Measurements from ENCODE around the gene WFDC8. TPM values are rescaled to one million over a fixed set of nuclear protein-coding genes. Genes with fewer than 3 reads are reported as not detected.
"Not testable (repeated sequence)": the region's sequence is repeated elsewhere in the genome, so short reads cannot be mapped to it uniquely, and the experiment has no call there.

Gene WFDC8
- polyA plus RNA-seq, 1 of the 3 experiments (the other 2 are of a cell fraction): not detected

- H3K27me3 ChIP-seq (ENCODE audit: insufficient read depth): peaks cover 40% of the 10 kb centered on the region; the same call in 1 of the 2 replicates
- H3K4me1 ChIP-seq (ENCODE audit: control insufficient read depth in 1 of 2, insufficient read depth in 2 of 2, low read depth in 1 of 2, low read length in 1 of 2); H3K4me2 ChIP-seq; H3K4me3 ChIP-seq (ENCODE audit: low read depth in 2 of 2, low read length in 1 of 2); DNase-seq; H3K9ac ChIP-seq; H3F3A ChIP-seq (replicated peaks; ENCODE audit: insufficient read depth); H3K9me2 ChIP-seq; H3K79me2 ChIP-seq (ENCODE audit: insufficient read depth); H3K9me3 ChIP-seq; H3K36me3 ChIP-seq (replicated peaks in 1 of 2; ENCODE audit: control insufficient read depth in 1 of 2, insufficient read depth in 2 of 2, low read length in 1 of 2); H4K20me1 ChIP-seq (ENCODE audit: insufficient read depth); H2AFZ ChIP-seq (ENCODE audit: low read depth); POLR2A ChIA-PET; H3K27ac ChIP-seq (ENCODE audit: low read depth in 2 of 2, low read length in 1 of 2): not testable (repeated sequence)
- CTCF ChIA-PET: interaction anchor here (1.7 kb wide), 1 partner anchor 187 kb away, joined by 7 read pairs; no protein-coding TSS in a partner anchor
- WGBS (ENCODE audit: low lambda C conversion rate): 16% methylated on average over 5 of the region's 5 CpGs
These were observed 5.2 kb upstream of the WFDC8 start for GRCh38 chr20:45584294-45584693.

DNA sequence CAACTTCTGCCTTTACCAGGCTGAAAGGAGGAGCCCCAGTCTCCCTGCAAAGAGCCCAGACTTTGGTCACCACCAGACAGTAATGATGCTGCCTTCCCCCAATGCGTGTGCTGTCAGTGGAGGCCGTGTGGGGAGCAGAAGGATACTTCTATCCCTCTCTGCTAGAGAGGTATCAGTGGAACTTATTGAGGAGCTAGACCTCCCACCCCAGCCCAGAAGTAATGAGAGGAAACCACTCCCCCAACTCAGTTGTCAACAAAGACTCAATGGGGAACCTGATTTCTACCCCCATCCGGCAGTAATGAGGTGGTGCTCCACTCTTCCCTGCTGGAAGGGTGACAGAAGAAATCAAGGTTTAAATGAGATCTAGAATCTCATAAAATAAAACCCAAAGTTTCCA is 4.4 kb upstream of the WFDC8 start:
- Histone ChIP-seq H3K4me3 (ENCODE audit: low read depth in 2 of 2, low read length in 1 of 2) (no peak overlapping the region), H3K9me3 (no peaks in the 10 kb centered on the region), H3K9me2 (no peaks in the 10 kb centered on the region), H4K20me1 (ENCODE audit: insufficient read depth) (no peaks in the 10 kb centered on the region), H3F3A (replicated peaks; ENCODE audit: insufficient read depth) (no peaks in the 10 kb centered on the region), H3K27ac (ENCODE audit: low read depth in 2 of 2, low read length in 1 of 2) (no peak overlapping the region), H3K27me3 (ENCODE audit: insufficient read depth) (peaks cover 38% of the 10 kb centered on the region; the same call in 1 of the 2 replicates), H3K36me3 (replicated peaks in 1 of 2; ENCODE audit: control insufficient read depth in 1 of 2, insufficient read depth in 2 of 2, low read length in 1 of 2) (no peaks in the 10 kb centered on the region), H3K4me2 (no peak overlapping the region), H2AFZ (ENCODE audit: low read depth) (no peak overlapping the region), H3K4me1 (ENCODE audit: control insufficient read depth in 1 of 2, insufficient read depth in 2 of 2, low read depth in 1 of 2, low read length in 1 of 2) (no peaks in the 10 kb centered on the region), H3K79me2 (ENCODE audit: insufficient read depth) (no peaks in the 10 kb centered on the region), H3K9ac (no peak overlapping the region)
- ChIA-PET CTCF (interaction anchor here (1.7 kb wide), 1 partner anchor 188 kb away, joined by 7 read pairs; no protein-coding TSS in a partner anchor), POLR2A (no interaction called here)
- no peak for DNase-seq
- 11% methylated on average over 3 of the region's 3 CpGs for WGBS (ENCODE audit: low lambda C conversion rate)
- TF ChIP-seq, protein P1, sequence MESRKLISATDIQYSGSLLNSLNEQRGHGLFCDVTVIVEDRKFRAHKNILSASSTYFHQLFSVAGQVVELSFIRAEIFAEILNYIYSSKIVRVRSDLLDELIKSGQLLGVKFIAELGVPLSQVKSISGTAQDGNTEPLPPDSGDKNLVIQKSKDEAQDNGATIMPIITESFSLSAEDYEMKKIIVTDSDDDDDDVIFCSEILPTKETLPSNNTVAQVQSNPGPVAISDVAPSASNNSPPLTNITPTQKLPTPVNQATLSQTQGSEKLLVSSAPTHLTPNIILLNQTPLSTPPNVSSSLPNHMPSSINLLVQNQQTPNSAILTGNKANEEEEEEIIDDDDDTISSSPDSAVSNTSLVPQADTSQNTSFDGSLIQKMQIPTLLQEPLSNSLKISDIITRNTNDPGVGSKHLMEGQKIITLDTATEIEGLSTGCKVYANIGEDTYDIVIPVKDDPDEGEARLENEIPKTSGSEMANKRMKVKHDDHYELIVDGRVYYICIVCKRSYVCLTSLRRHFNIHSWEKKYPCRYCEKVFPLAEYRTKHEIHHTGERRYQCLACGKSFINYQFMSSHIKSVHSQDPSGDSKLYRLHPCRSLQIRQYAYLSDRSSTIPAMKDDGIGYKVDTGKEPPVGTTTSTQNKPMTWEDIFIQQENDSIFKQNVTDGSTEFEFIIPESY (IDR thresholded peaks at IDR 0.05; ENCODE audit: borderline replicate concordance, low read depth): no peak
- no peak for TF ChIP-seq TCF12 (IDR thresholded peaks at IDR 0.05)
- TF ChIP-seq EP300 (IDR thresholded peaks at IDR 0.05; ENCODE audit: borderline replicate concordance in 1 of 2, low read depth in 1 of 2, low read length in 1 of 2): no peak
- no peak for TF ChIP-seq ELF1 (IDR thresholded peaks at IDR 0.05)
- TF ChIP-seq FOXM1 (IDR thresholded peaks at IDR 0.05; ENCODE audit: low read depth): no peak
- no peak for TF ChIP-seq NFIC (IDR thresholded peaks at IDR 0.05; ENCODE audit: borderline replicate concordance)
- TF ChIP-seq JUND (IDR thresholded peaks at IDR 0.05): no peak
- TF ChIP-seq YY1 (IDR thresholded peaks at IDR 0.05; ENCODE audit: low read depth): no peak
- no peak for TF ChIP-seq RXRA (IDR thresholded peaks at IDR 0.05; ENCODE audit: borderline replicate concordance, low read depth)
- TF ChIP-seq CTCF (IDR thresholded peaks at IDR 0.05): no peak
- TF ChIP-seq, protein P2, sequence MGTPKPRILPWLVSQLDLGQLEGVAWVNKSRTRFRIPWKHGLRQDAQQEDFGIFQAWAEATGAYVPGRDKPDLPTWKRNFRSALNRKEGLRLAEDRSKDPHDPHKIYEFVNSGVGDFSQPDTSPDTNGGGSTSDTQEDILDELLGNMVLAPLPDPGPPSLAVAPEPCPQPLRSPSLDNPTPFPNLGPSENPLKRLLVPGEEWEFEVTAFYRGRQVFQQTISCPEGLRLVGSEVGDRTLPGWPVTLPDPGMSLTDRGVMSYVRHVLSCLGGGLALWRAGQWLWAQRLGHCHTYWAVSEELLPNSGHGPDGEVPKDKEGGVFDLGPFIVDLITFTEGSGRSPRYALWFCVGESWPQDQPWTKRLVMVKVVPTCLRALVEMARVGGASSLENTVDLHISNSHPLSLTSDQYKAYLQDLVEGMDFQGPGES (IDR thresholded peaks at IDR 0.05; ENCODE audit: low read depth, low read length): no peak
- no peak for TF ChIP-seq USF1 (IDR thresholded peaks at IDR 0.05; ENCODE audit: borderline replicate concordance, low read depth)
- no peak for TF ChIP-seq SIN3A (IDR thresholded peaks at IDR 0.05; ENCODE audit: borderline replicate concordance, low read depth, low read length)
- TF ChIP-seq REST (IDR thresholded peaks at IDR 0.05; ENCODE audit: low read depth, low read length): no peak
- no peak for TF ChIP-seq FOSL2 (IDR thresholded peaks at IDR 0.05; ENCODE audit: borderline replicate concordance, low read depth)
- TF ChIP-seq TEAD4 (IDR thresholded peaks at IDR 0.05; ENCODE audit: borderline replicate concordance, insufficient read depth): no peak
- no peak for TF ChIP-seq EZH2phosphoT487 (IDR thresholded peaks at IDR 0.05; ENCODE audit: borderline replicate concordance, low read depth)
- no peak for TF ChIP-seq CHD2 (IDR thresholded peaks at IDR 0.05; ENCODE audit: low read length, partially characterized antibody)
- TF ChIP-seq FOXJ3 (CRISPR knock-in tag; IDR thresholded peaks at IDR 0.05): no peak
- TF ChIP-seq RCOR1 (IDR thresholded peaks at IDR 0.05; ENCODE audit: low read length): no peak

Measured in SK-N-SH (cell line).